Measurements from ENCODE around the gene HNMT.

DNA sequence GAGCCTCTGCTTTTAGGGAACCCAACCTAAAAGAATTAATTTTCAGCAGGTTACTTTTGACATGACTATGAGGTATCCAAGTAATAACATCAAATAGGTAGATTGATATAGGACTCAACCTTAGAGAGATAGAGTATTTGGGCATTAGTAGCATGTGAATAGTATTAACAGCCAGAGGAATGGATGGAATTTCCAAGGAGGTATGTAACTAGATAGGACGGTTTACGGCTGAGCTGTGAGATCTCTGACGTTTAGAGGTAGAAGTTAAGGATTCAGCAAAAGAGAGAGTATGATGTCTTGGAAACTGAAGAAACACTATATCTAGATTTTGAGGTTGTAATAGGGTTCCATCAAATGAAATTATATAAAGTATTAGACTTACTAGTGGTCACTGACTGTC lies 70.3 kb downstream of the HNMT start:
- TF ChIP-seq, protein P1, sequence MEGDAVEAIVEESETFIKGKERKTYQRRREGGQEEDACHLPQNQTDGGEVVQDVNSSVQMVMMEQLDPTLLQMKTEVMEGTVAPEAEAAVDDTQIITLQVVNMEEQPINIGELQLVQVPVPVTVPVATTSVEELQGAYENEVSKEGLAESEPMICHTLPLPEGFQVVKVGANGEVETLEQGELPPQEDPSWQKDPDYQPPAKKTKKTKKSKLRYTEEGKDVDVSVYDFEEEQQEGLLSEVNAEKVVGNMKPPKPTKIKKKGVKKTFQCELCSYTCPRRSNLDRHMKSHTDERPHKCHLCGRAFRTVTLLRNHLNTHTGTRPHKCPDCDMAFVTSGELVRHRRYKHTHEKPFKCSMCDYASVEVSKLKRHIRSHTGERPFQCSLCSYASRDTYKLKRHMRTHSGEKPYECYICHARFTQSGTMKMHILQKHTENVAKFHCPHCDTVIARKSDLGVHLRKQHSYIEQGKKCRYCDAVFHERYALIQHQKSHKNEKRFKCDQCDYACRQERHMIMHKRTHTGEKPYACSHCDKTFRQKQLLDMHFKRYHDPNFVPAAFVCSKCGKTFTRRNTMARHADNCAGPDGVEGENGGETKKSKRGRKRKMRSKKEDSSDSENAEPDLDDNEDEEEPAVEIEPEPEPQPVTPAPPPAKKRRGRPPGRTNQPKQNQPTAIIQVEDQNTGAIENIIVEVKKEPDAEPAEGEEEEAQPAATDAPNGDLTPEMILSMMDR (conservative IDR thresholded peaks at IDR 0.05), result no peak
- no peak for TF ChIP-seq ZFX (IDR thresholded peaks at IDR 0.05)
